Transverse colon (tissue), 4 donors: ENCODE measurements around the gene DIP2B. TPM values are rescaled to one million over a fixed set of nuclear protein-coding genes. Genes with fewer than 3 reads are reported as not detected.
A peak's percentile ranks its signal among the peaks of the same experiment; 100 is the strongest.
"Not testable (repeated sequence)": the region's sequence is repeated elsewhere in the genome, so short reads cannot be mapped to it uniquely, and the experiment has no call there.

Source experiments
- DNase-seq: peaks from one replicate; pipeline ENCODE4 v3.0.0-alpha.2; 2019
- H3K27ac ChIP-seq, 4 donors: fragments of 200-600 bp; sonication (generic); 2 replicates each; pipeline ENCODE4 v1.5.1; 2016 to 2018; ENCODE audit warnings: inconsistent platforms in 4 of 4
- H3K27me3 ChIP-seq: fragments of 200-600 bp; sonication (generic); 2 replicates; pipeline ENCODE4 v1.5.1; 2017; ENCODE audit warnings: inconsistent platforms
- H3K36me3 ChIP-seq, 4 donors: fragments of 200-600 bp; sonication (generic); 2 replicates each; pipeline ENCODE4 v1.5.1; 2017 to 2019; ENCODE audit warnings: inconsistent platforms in 4 of 4
- H3K4me1 ChIP-seq, 4 donors: fragments of 200-600 bp; sonication (generic); 2 replicates each; pipeline ENCODE4 v1.5.1; 2017 to 2020; ENCODE audit warnings: inconsistent platforms in 4 of 4
- H3K4me3 ChIP-seq, 4 donors: fragments of 200-600 bp; sonication (generic); 1 replicate in 1 of 4; 2 replicates in 3 of 4; pipeline versions ENCODE4 v1.5.1 to v1.6.1; 2017 to 2019; ENCODE audit warnings: inconsistent platforms in 4 of 4
- H3K9me3 ChIP-seq, 2 donors: fragments of 200-600 bp; sonication (generic); 2 replicates each; pipeline ENCODE4 v1.5.1; 2017 to 2019; ENCODE audit warnings: inconsistent platforms in 2 of 2
- CTCF ChIP-seq, 5 experiments: fragments of 200-600 bp in 3 of 5; fragments of 450-650 bp in 2 of 5; sonication (generic) in 3 of 5; IDR thresholded peaks; 1 replicate in 2 of 5; 2 replicates in 3 of 5; pipeline ENCODE4 v1.5.1; 2016 to 2017; ENCODE audit warnings: antibody characterized with exemption in 5 of 5, inconsistent platforms in 3 of 5, mild to moderate bottlenecking in 2 of 5, moderate library complexity in 1 of 5
- EP300 ChIP-seq: sonication (generic); formaldehyde crosslinking; IDR thresholded peaks from one replicate; pipeline ENCODE4 v1.6.1; 2017; ENCODE audit warnings: antibody characterized with exemption, low read depth
- POLR2A ChIP-seq: fragments of 450-650 bp; IDR thresholded peaks from one replicate; pipeline ENCODE4 v1.6.1; 2016; ENCODE audit warnings: antibody characterized with exemption, mild to moderate bottlenecking, moderate library complexity
- POLR2AphosphoS5 ChIP-seq, 3 donors: sonication (generic); formaldehyde crosslinking; IDR thresholded peaks; one replicate each; pipeline ENCODE4 v1.6.1; 2016; ENCODE audit warnings: antibody characterized with exemption in 3 of 3
- WGBS, 2 donors: methylation state at CpG; one replicate each; pipeline ENCODE4 v1.1.5; 2018; ENCODE audit warnings: low coverage in 1 of 2; 5-methylcytosine and 5-hydroxymethylcytosine counted together
- in situ Hi-C, 4 donors: fragments of 200-750 bp; cut with MboI; loops; one replicate each; pipeline versions ENCODE4 v1.15.0 to v1.15.1; 2017; ENCODE audit warnings: low sequenced_read_pairs in 3 of 4, low pct_ligation_motif_present in 1 of 4, low pct_unique_long_range_greater_than_20kb in 1 of 4
- intact Hi-C: fragments of 100-400 bp; cut with DNase I; formaldehyde crosslinking; loops from one replicate; pipeline ENCODE4 v1.15.1; 2023; ENCODE audit warnings: low total_unique reads
- total RNA-seq, 4 donors: library from RNA; depleted of rRNA; stranded (reverse); fragments of >200 nt; gene quantifications; one replicate each; pipeline ENCODE4 v1.1.0, GENCODE V29; 2016

DIP2B gene
- total RNA-seq, 4 donors from 2014 or later: 40.0 to 129 (median 57.9) TPM

- intact Hi-C loops: no loop called here
- WGBS, 2 donors: 45 to 48% methylated on average over 3 of the region's 3 CpGs
- DNase-seq: no peak
- Histone ChIP-seq H3K4me1 (peaks cover 14 to 72% (median 45%) of the 10 kb centered on the region in 4 donors), H3K27me3 (no peaks in the 10 kb centered on the region), H3K9me3 (no peaks in the 10 kb centered on the region), H3K36me3 (no peaks in the 10 kb centered on the region), H3K27ac (peak overlapping the region; percentile 22 to 68 (median 50)), H3K4me3 (no peak overlapping the region)
- TF ChIP-seq POLR2AphosphoS5 (IDR thresholded peaks at IDR 0.05) (no peak), CTCF (IDR thresholded peaks at IDR 0.05) (no peak), POLR2A (no peak), EP300 (no peak)
- in situ Hi-C loops: no loop called here
These were observed 33.4 kb downstream of the DIP2B start for GRCh38 chr12:50538182-50538581.

- Histone ChIP-seq H3K4me1 (peaks cover 6 to 70% (median 47%) of the 10 kb centered on the region in 4 donors), H3K27ac (peak overlapping the region in 2 of 4 donors; percentile 75 to 82), H3K27me3 (no peaks in the 10 kb centered on the region), H3K4me3 (no peak overlapping the region), H3K9me3 (no peaks in the 10 kb centered on the region), H3K36me3 (no peaks in the 10 kb centered on the region)
- TF ChIP-seq CTCF (IDR thresholded peaks at IDR 0.05) (no peak), EP300 (no peak), POLR2AphosphoS5 (IDR thresholded peaks at IDR 0.05) (no peak), POLR2A (no peak)
- DNase-seq: no peak
- in situ Hi-C loops (no loop called here), intact Hi-C loops (no loop called here)
These were observed 36.4 kb downstream of the DIP2B start for GRCh38 chr12:50541139-50541538.

- H3K27ac ChIP-seq: peak overlapping the region; percentile 53 to 82 (median 68)
- in situ Hi-C loops (no loop called here), intact Hi-C loops (no loop called here)
- TF ChIP-seq POLR2AphosphoS5 (IDR thresholded peaks at IDR 0.05): peak in 1 of 3 donors; percentile 21
- no peak for TF ChIP-seq CTCF (IDR thresholded peaks at IDR 0.05)
- DNase-seq: no peak
- H3K4me3 ChIP-seq: no peak overlapping the region
- H3K36me3 ChIP-seq: no peaks in the 10 kb centered on the region
- no peaks in the 10 kb centered on the region for H3K27me3 ChIP-seq
- no peaks in the 10 kb centered on the region for H3K9me3 ChIP-seq
- WGBS, 2 donors: 33 to 47% methylated on average over 1 of the region's 1 CpG
- peaks cover 6 to 74% (median 49%) of the 10 kb centered on the region in 4 donors for H3K4me1 ChIP-seq
These were observed 37.7 kb downstream of the DIP2B start for GRCh38 chr12:50542448-50542847.

- Histone ChIP-seq H3K4me1 (peaks cover 6 to 74% (median 50%) of the 10 kb centered on the region in 4 donors), H3K27ac (peak overlapping the region; percentile 53 to 82 (median 68))
- H3K9me3 ChIP-seq, H3K4me3 ChIP-seq, H3K36me3 ChIP-seq, H3K27me3 ChIP-seq, in situ Hi-C loops, intact Hi-C loops, DNase-seq: not testable (repeated sequence)
- WGBS, 2 donors: 90 to 97% methylated on average over 6 to 11 of the region's 11 CpGs
These were observed 38.4 kb downstream of the DIP2B start for GRCh38 chr12:50543188-50543587.

GRCh38 chr12:50545213-50545612 lies 40.4 kb downstream of the DIP2B start:
- Histone ChIP-seq H3K4me1 (peaks cover 15 to 78% (median 58%) of the 10 kb centered on the region in 4 donors), H3K36me3 (no peaks in the 10 kb centered on the region), H3K27me3 (no peaks in the 10 kb centered on the region), H3K9me3 (no peaks in the 10 kb centered on the region), H3K4me3 (no peak overlapping the region), H3K27ac (peak overlapping the region; percentile 70 to 84 (median 78))
- TF ChIP-seq EP300 (no peak), POLR2AphosphoS5 (IDR thresholded peaks at IDR 0.05) (no peak), POLR2A (no peak), CTCF (IDR thresholded peaks at IDR 0.05) (no peak)
- intact Hi-C loops (no loop called here), in situ Hi-C loops (no loop called here)
- no peak for DNase-seq
- WGBS, 2 donors: 81% methylated on average over 5 of the region's 5 CpGs; no CpG with 5 or more reads in 1 of the 2 donors
